Ovary (tissue), 9 donors: Measurements from ENCODE around the gene DYNC1I1. TPM values are rescaled to one million over a fixed set of nuclear protein-coding genes. Genes with fewer than 3 reads are reported as not detected.
A peak's percentile ranks its signal among the peaks of the same experiment; 100 is the strongest.

Source experiments
- DNase-seq, 5 donors: peaks; one replicate each; pipeline ENCODE4 v3.0.0-alpha.2; 2019 to 2020
- H3K27ac ChIP-seq, 2 donors: fragments of 200-600 bp; one replicate each; pipeline versions ENCODE4 v1.5.1 to v1.8.0; 2019 to 2022
- H3K27me3 ChIP-seq: fragments of 200-600 bp; one replicate; pipeline ENCODE4 v1.8.0; 2022
- H3K36me3 ChIP-seq: fragments of 200-600 bp; sonication (generic); one replicate; pipeline ENCODE4 v1.5.1; 2019
- H3K4me1 ChIP-seq: one replicate; pipeline ENCODE4 v1.8.1; 2013; ENCODE audit warnings: mild to moderate bottlenecking, moderate library complexity; ENCODE audit not compliant: insufficient read depth
- H3K4me3 ChIP-seq: fragments of 200-600 bp; sonication (generic); one replicate; pipeline ENCODE4 v1.5.1; 2017
- H3K9me3 ChIP-seq, 2 donors: fragments of 200-600 bp in 1 of 2; sonication (generic) in 1 of 2; one replicate each; pipeline versions ENCODE4 v1.5.1 to v1.8.1; 2013 to 2019; ENCODE audit warnings: mild to moderate bottlenecking in 1 of 2, moderate library complexity in 1 of 2
- CTCF ChIP-seq, 3 donors: fragments of 450-650 bp in 2 of 3; fragments of 200-600 bp in 1 of 3; IDR thresholded peaks; one replicate each; pipeline versions ENCODE4 v1.5.1 to v1.8.0; 2016 to 2022; ENCODE audit warnings: antibody characterized with exemption in 3 of 3, mild to moderate bottlenecking in 1 of 3
- EP300 ChIP-seq: sonication (generic); formaldehyde crosslinking; IDR thresholded peaks from one replicate; pipeline ENCODE4 v1.6.1; 2017; ENCODE audit warnings: antibody characterized with exemption
- POLR2A ChIP-seq: fragments of 450-650 bp; IDR thresholded peaks from one replicate; pipeline ENCODE4 v1.6.1; 2017; ENCODE audit warnings: antibody characterized with exemption, mild to moderate bottlenecking, moderate library complexity
- WGBS, 3 donors: extraction: QIAGEN DNeasy Blood & Tissue Kit in 1 of 3; methylation state at CpG; one replicate each; pipeline versions ENCODE4 v1.1.5 to v1.1.7; 2013 to 2017; 5-methylcytosine and 5-hydroxymethylcytosine counted together
- intact Hi-C, 4 donors: fragments of 100-400 bp; cut with DNase I; formaldehyde crosslinking; loops; one replicate each; pipeline versions ENCODE4 v1.11.0 to v1.15.1; 2022 to 2023
- polyA plus RNA-seq, 2 donors: library from polyadenylated mRNA; stranded (reverse); fragments of 200-250 nt in 1 of 2; fragments of 350-450 nt in 1 of 2; fragmentation: Illumina TruSeq in 1 of 2; extraction: RNeasy Lipid Tissue Mini Kit (QIAGEN cat#74804) in 1 of 2; gene quantifications; one replicate each; pipeline ENCODE4 v1.2.3, GENCODE V29; 2013 to 2014
- total RNA-seq, 7 donors: library from RNA; depleted of rRNA in 2 of 7; stranded (reverse); fragments of >200 nt in 2 of 7; fragmentation: NEBNext Ultra II Directional in 3 of 7; extraction: Animal tissue kit (Norgen Biotek cat#: 25700) in 3 of 7; gene quantifications; one replicate each; pipeline versions ENCODE4 v1.1.0 to v1.2.4, GENCODE V29; 2016 to 2023
- donor health status: DM: no; HTN: no; CAD: no; lungs with moderate emphysema.
- donor health status: DM: no; HTN: no; CAD: no.
- donor health status: Bipolar disorder and iron deficiency.
- donor health status: DM: yes; HTN: yes; CAD: no.
- donor health status: DM: no; HTN: no; CAD: no.
- donor health status: DM: yes; HTN: yes; CAD: no.

Gene DYNC1I1
- total and polyA plus RNA-seq, 9 donors, result 4.2 to 19.3 (median 6.9) TPM

- Histone ChIP-seq H3K9me3 (no peaks in the 10 kb centered on the region), H3K4me3 (no peak overlapping the region), H3K4me1 (peaks cover under 1% of the 10 kb centered on the region), H3K36me3 (no peaks in the 10 kb centered on the region), H3K27ac (no peak overlapping the region), H3K27me3 (no peaks in the 10 kb centered on the region)
- no peak for TF ChIP-seq EP300
- TF ChIP-seq POLR2A, result no peak
- no peak for TF ChIP-seq CTCF (IDR thresholded peaks at IDR 0.05)
- WGBS, 3 donors, result 76 to 84% (median 84%) methylated on average over 6 of the region's 6 CpGs
- intact Hi-C loops, result no loop called here
- DNase-seq, result no peak
These were observed 227.1 kb downstream of the DYNC1I1 start for GRCh38 chr7:95999481-95999880.

- DNase-seq, result no peak
- no peaks in the 10 kb centered on the region for H3K27me3 ChIP-seq
- H3K9me3 ChIP-seq, result no peaks in the 10 kb centered on the region
- peaks cover 8% of the 10 kb centered on the region for H3K4me1 ChIP-seq
- intact Hi-C loops, result no loop called here
- H3K27ac ChIP-seq, result no peak overlapping the region
- no peak overlapping the region for H3K4me3 ChIP-seq
- TF ChIP-seq POLR2A, result no peak
- no peaks in the 10 kb centered on the region for H3K36me3 ChIP-seq
These were observed 232.2 kb downstream of the DYNC1I1 start for GRCh38 chr7:96004578-96004977.

- DNase-seq, result no peak
- 32 to 52% (median 32%) methylated on average over 5 of the region's 5 CpGs for WGBS, 3 donors
- Histone ChIP-seq H3K27ac (peak overlapping the region in 1 of 2 donors; percentile 36), H3K27me3 (no peaks in the 10 kb centered on the region), H3K36me3 (no peaks in the 10 kb centered on the region), H3K9me3 (no peaks in the 10 kb centered on the region), H3K4me1 (peaks cover 8% of the 10 kb centered on the region), H3K4me3 (no peak overlapping the region)
- TF ChIP-seq POLR2A, result no peak
- no peak for TF ChIP-seq CTCF (IDR thresholded peaks at IDR 0.05)
- no peak for TF ChIP-seq EP300
- intact Hi-C loops, result no loop called here
These were observed 232.9 kb downstream of the DYNC1I1 start for GRCh38 chr7:96005271-96005670.

GRCh38 chr7:96009148-96009547, 236.8 kb downstream of the DYNC1I1 start:
- no peaks in the 10 kb centered on the region for H3K36me3 ChIP-seq
- 90 to 98% (median 92%) methylated on average over 2 of the region's 2 CpGs for WGBS, 3 donors
- intact Hi-C loops, result no loop called here
- H3K27me3 ChIP-seq, result no peaks in the 10 kb centered on the region
- no peak overlapping the region for H3K4me3 ChIP-seq
- no peak for TF ChIP-seq POLR2A
- TF ChIP-seq EP300, result no peak
- no peak for TF ChIP-seq CTCF (IDR thresholded peaks at IDR 0.05)
- DNase-seq, result no peak
- peaks cover 8% of the 10 kb centered on the region for H3K4me1 ChIP-seq
- no peak overlapping the region for H3K27ac ChIP-seq
- H3K9me3 ChIP-seq, result no peaks in the 10 kb centered on the region

GRCh38 chr7:96013836-96014235, 241.5 kb downstream of the DYNC1I1 start:
- Histone ChIP-seq H3K9me3 (no peaks in the 10 kb centered on the region), H3K4me3 (no peak overlapping the region), H3K4me1 (no peaks in the 10 kb centered on the region), H3K36me3 (no peaks in the 10 kb centered on the region), H3K27ac (no peak overlapping the region), H3K27me3 (no peaks in the 10 kb centered on the region)
- TF ChIP-seq POLR2A, result no peak
- TF ChIP-seq EP300, result no peak
- TF ChIP-seq CTCF (IDR thresholded peaks at IDR 0.05), result no peak
- no peak for DNase-seq
- intact Hi-C loops, result no loop called here
- 89 to 97% (median 90%) methylated on average over 2 of the region's 2 CpGs for WGBS, 3 donors
